Sigmoid colon (tissue), 4 donors: ENCODE measurements around the gene NPTX1.

Experiments used
- EP300 ChIP-seq, 4 donors: sonication (generic); formaldehyde crosslinking; IDR thresholded peaks; one replicate each; pipeline ENCODE4 v1.6.1; 2017; ENCODE audit warnings: antibody characterized with exemption in 4 of 4
- POLR2A ChIP-seq, 2 donors: fragments of 450-650 bp; IDR thresholded peaks; one replicate each; pipeline ENCODE4 v1.6.1; 2016; ENCODE audit warnings: antibody characterized with exemption in 2 of 2, mild to moderate bottlenecking in 2 of 2, moderate library complexity in 2 of 2
- POLR2AphosphoS5 ChIP-seq, 4 donors: sonication (generic); formaldehyde crosslinking; IDR thresholded peaks; one replicate each; pipeline ENCODE4 v1.6.1; 2017; ENCODE audit warnings: antibody characterized with exemption in 4 of 4
- TF ChIP-seq, protein P1 (sequence below), 4 experiments: fragments of 450-650 bp in 3 of 4; fragments of 200-600 bp in 1 of 4; IDR thresholded peaks; one replicate each; pipeline ENCODE4 v1.5.1; 2016 to 2019; ENCODE audit warnings: antibody characterized with exemption in 4 of 4, mild to moderate bottlenecking in 3 of 4, moderate library complexity in 2 of 4

DNA sequence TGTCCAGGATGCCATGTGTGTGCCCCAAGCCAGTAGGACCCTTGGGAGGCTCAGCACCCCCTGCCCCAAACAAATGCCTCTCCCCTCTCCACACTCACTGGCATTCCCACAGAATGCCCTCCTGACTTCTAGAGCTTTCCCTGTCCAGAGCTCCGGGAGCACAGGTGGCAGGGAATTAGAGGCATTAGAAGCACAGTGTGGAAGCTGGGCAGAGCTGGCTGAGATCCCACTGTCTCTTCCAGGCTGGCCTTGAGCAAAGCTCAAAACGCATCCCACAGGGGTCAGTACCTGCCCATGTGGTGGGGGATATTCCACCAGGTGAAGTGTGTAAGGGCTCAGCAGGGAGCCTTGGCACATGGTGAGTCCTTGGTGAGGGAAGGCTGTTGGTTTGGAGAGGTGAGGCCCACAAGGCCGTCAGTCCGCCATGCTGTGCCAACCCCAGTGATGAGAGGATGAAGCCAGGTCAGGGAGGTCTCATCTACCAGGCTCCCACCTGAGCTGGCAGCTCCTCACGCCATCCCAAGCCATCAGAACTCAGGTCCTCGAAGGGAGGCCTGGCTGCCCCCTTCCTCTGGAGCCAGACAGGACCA lies 43.4 kb downstream of the NPTX1 start:
- TF ChIP-seq, protein P1, sequence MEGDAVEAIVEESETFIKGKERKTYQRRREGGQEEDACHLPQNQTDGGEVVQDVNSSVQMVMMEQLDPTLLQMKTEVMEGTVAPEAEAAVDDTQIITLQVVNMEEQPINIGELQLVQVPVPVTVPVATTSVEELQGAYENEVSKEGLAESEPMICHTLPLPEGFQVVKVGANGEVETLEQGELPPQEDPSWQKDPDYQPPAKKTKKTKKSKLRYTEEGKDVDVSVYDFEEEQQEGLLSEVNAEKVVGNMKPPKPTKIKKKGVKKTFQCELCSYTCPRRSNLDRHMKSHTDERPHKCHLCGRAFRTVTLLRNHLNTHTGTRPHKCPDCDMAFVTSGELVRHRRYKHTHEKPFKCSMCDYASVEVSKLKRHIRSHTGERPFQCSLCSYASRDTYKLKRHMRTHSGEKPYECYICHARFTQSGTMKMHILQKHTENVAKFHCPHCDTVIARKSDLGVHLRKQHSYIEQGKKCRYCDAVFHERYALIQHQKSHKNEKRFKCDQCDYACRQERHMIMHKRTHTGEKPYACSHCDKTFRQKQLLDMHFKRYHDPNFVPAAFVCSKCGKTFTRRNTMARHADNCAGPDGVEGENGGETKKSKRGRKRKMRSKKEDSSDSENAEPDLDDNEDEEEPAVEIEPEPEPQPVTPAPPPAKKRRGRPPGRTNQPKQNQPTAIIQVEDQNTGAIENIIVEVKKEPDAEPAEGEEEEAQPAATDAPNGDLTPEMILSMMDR (IDR thresholded peaks at IDR 0.05), result no peak
- TF ChIP-seq POLR2A (IDR thresholded peaks at IDR 0.05) (no peak), POLR2AphosphoS5 (IDR thresholded peaks at IDR 0.05) (no peak), EP300 (IDR thresholded peaks at IDR 0.05) (no peak)
